Measurements from ENCODE around the gene DHRS12.
A peak's percentile ranks its signal among the peaks of the same experiment; 100 is the strongest.
"Not testable (repeated sequence)": the region's sequence is repeated elsewhere in the genome, so short reads cannot be mapped to it uniquely, and the experiment has no call there.

The DHRS12 gene

GRCh38 chr13:51828730-51829567 is 25.0 kb upstream of the DHRS12 start:
- no peak for DNase-seq (ENCODE audit: insufficient read length, low spot score)
- FAIRE-seq: no peak

GRCh38 chr13:51827254-51827653 is 23.3 kb upstream of the DHRS12 start:
- DNase-seq (ENCODE audit: insufficient read length, low spot score) (no peak), FAIRE-seq (no peak)

GRCh38 chr13:51826606-51827005 is 22.6 kb upstream of the DHRS12 start:
- FAIRE-seq: no peak
- no peak for DNase-seq (ENCODE audit: insufficient read length, low spot score)

GRCh38 chr13:51825681-51826254 is 21.8 kb upstream of the DHRS12 start:
- FAIRE-seq: no peak
- no peak for DNase-seq (ENCODE audit: insufficient read length, low spot score)

- DNase-seq (ENCODE audit: insufficient read length, low spot score) (no peak), FAIRE-seq (no peak)
Observed at GRCh38 chr13:51825165-51825592, 21.2 kb upstream of the DHRS12 start.

- not testable (repeated sequence) for DNase-seq (ENCODE audit: insufficient read length, low spot score)
- peak; percentile 53 for FAIRE-seq
Observed at GRCh38 chr13:51824712-51825111, 20.7 kb upstream of the DHRS12 start.

- DNase-seq (ENCODE audit: insufficient read length, low spot score) (no peak), FAIRE-seq (no peak)
Observed at GRCh38 chr13:51823863-51824262, 19.9 kb upstream of the DHRS12 start.

GRCh38 chr13:51823359-51823758 is 19.4 kb upstream of the DHRS12 start:
- peak; percentile 18 for FAIRE-seq
- DNase-seq (ENCODE audit: insufficient read length, low spot score): no peak

- DNase-seq (ENCODE audit: insufficient read length, low spot score): no peak
- no peak for FAIRE-seq
Observed at GRCh38 chr13:51822106-51822815, 18.3 kb upstream of the DHRS12 start.

GRCh38 chr13:51821606-51822005 is 17.6 kb upstream of the DHRS12 start:
- no peak for FAIRE-seq
- DNase-seq (ENCODE audit: insufficient read length, low spot score): no peak

- peak; percentile 51 for FAIRE-seq
- no peak for DNase-seq (ENCODE audit: insufficient read length, low spot score)
Observed at GRCh38 chr13:51820016-51820597, 16.1 kb upstream of the DHRS12 start.

- no peak for FAIRE-seq
- no peak for DNase-seq (ENCODE audit: insufficient read length, low spot score)
Observed at GRCh38 chr13:51819544-51819943, 15.6 kb upstream of the DHRS12 start.

- FAIRE-seq: peak; percentile 79
- DNase-seq (ENCODE audit: insufficient read length, low spot score): no peak
Observed at GRCh38 chr13:51818781-51819511, 15.0 kb upstream of the DHRS12 start.

GRCh38 chr13:51818276-51818675 is 14.3 kb upstream of the DHRS12 start:
- FAIRE-seq (no peak), DNase-seq (ENCODE audit: insufficient read length, low spot score) (no peak)

GRCh38 chr13:51817717-51818116 is 13.8 kb upstream of the DHRS12 start:
- DNase-seq (ENCODE audit: insufficient read length, low spot score) (no peak), FAIRE-seq (no peak)

- FAIRE-seq (no peak), DNase-seq (ENCODE audit: insufficient read length, low spot score) (no peak)
Observed at GRCh38 chr13:51816604-51817249, 12.8 kb upstream of the DHRS12 start.

GRCh38 chr13:51815848-51816247 is 11.9 kb upstream of the DHRS12 start:
- no peak for DNase-seq (ENCODE audit: insufficient read length, low spot score)
- FAIRE-seq: no peak

- FAIRE-seq: peak; percentile 99
Observed at GRCh38 chr13:51814825-51815650, 11.1 kb upstream of the DHRS12 start.

GRCh38 chr13:51814071-51814470 is 10.1 kb upstream of the DHRS12 start:
- DNase-seq (ENCODE audit: insufficient read length, low spot score) (no peak), FAIRE-seq (no peak)

More at GRCh38 chr13:51814825-51815650, 11.1 kb upstream of the DHRS12 start:
- DNase-seq (ENCODE audit: insufficient read length, low spot score): peak; percentile 63

Data from GM19239 (cell line).